H1 (cell line): ENCODE results near the gene PITPNB. TPM values are rescaled to one million over a fixed set of nuclear protein-coding genes. Genes with fewer than 3 reads are reported as not detected.

Experiments used
- CTCF ChIA-PET: fragments of 300-600 bp; sonication (Branson Sonifier 250); formaldehyde crosslinking; loops from one replicate; lab custom pipeline; 2021; ENCODE audit not compliant: partially characterized antibody; lab: Charles Lee
- POLR2A ChIA-PET: fragments of 300-600 bp; sonication (Branson Sonifier 250); formaldehyde crosslinking; loops from one replicate; lab custom pipeline; 2021; ENCODE audit warnings: inconsistent platforms; ENCODE audit not compliant: partially characterized antibody; lab: Charles Lee
- DNase-seq, 2 experiments: peaks; one replicate each; pipeline versions ENCODE4 v3.0.0 to v3.0.0-alpha.2; 2010 to 2022; ENCODE audit warnings: low spot score in 2 of 2, low read depth in 1 of 2, mixed read lengths in 1 of 2
- FAIRE-seq: peaks from 2 replicates; lab custom pipeline; 2011; peaks lifted over from hg19 to GRCh38; lab: Jason Lieb, UNC
- H2AFZ ChIP-seq: 2 replicates; pipeline ENCODE4 v1.8.1; 2012; ENCODE audit warnings: low read length, inconsistent platforms
- H2AK5ac ChIP-seq: 2 replicates; pipeline ENCODE4 v1.6.1; 2013; ENCODE audit warnings: low read depth, low read length
- H2BK120ac ChIP-seq: replicated peaks from 2 replicates; pipeline ENCODE3; 2013; ENCODE audit warnings: low read depth, low read length, inconsistent platforms
- H2BK12ac ChIP-seq: 2 replicates; pipeline ENCODE4 v1.6.1; 2013; ENCODE audit warnings: low read depth, low read length
- H2BK15ac ChIP-seq: 2 replicates; pipeline ENCODE4 v1.6.1; 2013; ENCODE audit warnings: low read length
- H2BK20ac ChIP-seq: 2 replicates; pipeline ENCODE4 v1.6.1; 2013; ENCODE audit warnings: low read length
- H2BK5ac ChIP-seq: 2 replicates; pipeline ENCODE4 v1.6.1; 2013; ENCODE audit warnings: low read depth, low read length
- H3K14ac ChIP-seq: 2 replicates; pipeline ENCODE4 v1.6.1; 2013; ENCODE audit warnings: inconsistent platforms; ENCODE audit not compliant: insufficient read length
- H3K18ac ChIP-seq: 2 replicates; pipeline ENCODE4 v1.6.1; 2013; ENCODE audit warnings: low read length; ENCODE audit errors: extremely low read depth
- H3K23ac ChIP-seq: 2 replicates; pipeline ENCODE4 v1.6.1; 2013; ENCODE audit warnings: inconsistent platforms; ENCODE audit not compliant: insufficient read length
- H3K23me2 ChIP-seq: 2 replicates; pipeline ENCODE4 v1.6.1; 2013; ENCODE audit warnings: low read depth, low read length
- H3K27ac ChIP-seq: 2 replicates; pipeline ENCODE4 v1.6.1; 2011; ENCODE audit warnings: low read depth, low read length, inconsistent platforms
- H3K27me3 ChIP-seq, 4 experiments: replicated peaks in 1 of 4; 1 replicate in 1 of 4; 2 replicates in 3 of 4; pipeline versions ENCODE4 v1.6.1 to v1.8.1; 2011 to 2013; ENCODE audit warnings: low read length in 3 of 4, mild to moderate bottlenecking in 3 of 4, inconsistent platforms in 2 of 4, mixed read lengths in 2 of 4, moderate library complexity in 1 of 4; ENCODE audit not compliant: control insufficient read depth in 3 of 4, insufficient read depth in 3 of 4; ENCODE audit errors: extremely low read depth in 1 of 4
- H3K36me3 ChIP-seq, 4 experiments: 2 replicates each; pipeline versions ENCODE4 v1.6.1 to v1.8.1; 2011 to 2013; ENCODE audit warnings: mild to moderate bottlenecking in 4 of 4, low read length in 3 of 4, moderate library complexity in 2 of 4, control low read depth in 1 of 4, inconsistent platforms in 1 of 4; ENCODE audit not compliant: insufficient read depth in 4 of 4, control insufficient read depth in 2 of 4
- H3K4ac ChIP-seq: replicated peaks from 2 replicates; pipeline ENCODE3; 2013; ENCODE audit warnings: low read length, low read depth, mixed read lengths, inconsistent platforms; ENCODE audit not compliant: insufficient read length
- H3K4me1 ChIP-seq, 4 experiments: replicated peaks in 1 of 4; 1 replicate in 1 of 4; 2 replicates in 3 of 4; pipeline versions ENCODE4 v1.6.1 to v1.8.1; 2011 to 2013; ENCODE audit warnings: low read length in 3 of 4, inconsistent platforms in 2 of 4, mixed read lengths in 1 of 4; ENCODE audit not compliant: insufficient read depth in 4 of 4, control insufficient read depth in 3 of 4
- H3K4me2 ChIP-seq, 2 experiments: 2 replicates each; pipeline versions ENCODE4 v1.6.1 to v1.8.1; 2011 to 2013; ENCODE audit warnings: low read depth in 2 of 2, low read length in 2 of 2, control low read depth in 1 of 2, inconsistent platforms in 1 of 2, mild to moderate bottlenecking in 1 of 2; ENCODE audit not compliant: insufficient read depth in 1 of 2
- H3K4me3 ChIP-seq, 4 experiments: fragments of 200-600, 300-600 bp in 1 of 4; sonication (generic), shearing (Covaris generic), sonication (Bioruptor Twin) in 1 of 4; 2 replicates each; pipeline versions ENCODE4 v1.5.1 to v1.8.1; 2011 to 2016; ENCODE audit warnings: low read length in 4 of 4, low read depth in 3 of 4, control low read depth in 2 of 4, inconsistent platforms in 2 of 4, mild to moderate bottlenecking in 2 of 4, mixed read lengths in 1 of 4, moderate library complexity in 1 of 4; ENCODE audit not compliant: insufficient read depth in 2 of 4; ENCODE audit errors: extremely low read depth in 1 of 4
- H3K56ac ChIP-seq: replicated peaks from 2 replicates; pipeline ENCODE3; 2013; ENCODE audit warnings: low read depth, mild to moderate bottlenecking, mixed read lengths, low read length, inconsistent platforms; ENCODE audit not compliant: insufficient read length
- H3K79me1 ChIP-seq: 2 replicates; pipeline ENCODE4 v1.6.1; 2013; ENCODE audit warnings: low read depth, low read length, control low read depth
- H3K79me2 ChIP-seq, 2 experiments: 2 replicates each; pipeline versions ENCODE4 v1.6.1 to v1.8.1; 2012 to 2013; ENCODE audit warnings: low read length in 2 of 2, mild to moderate bottlenecking in 2 of 2, inconsistent platforms in 1 of 2; ENCODE audit not compliant: insufficient read depth in 2 of 2, control insufficient read depth in 1 of 2
- H3K9ac ChIP-seq, 4 experiments: replicated peaks in 1 of 4; 1 replicate in 1 of 4; 2 replicates in 3 of 4; pipeline versions ENCODE4 v1.6.1 to v1.8.1; 2011 to 2013; ENCODE audit warnings: low read depth in 3 of 4, low read length in 3 of 4, control low read depth in 2 of 4, mild to moderate bottlenecking in 2 of 4, moderate library complexity in 2 of 4, inconsistent platforms in 1 of 4; ENCODE audit errors: extremely low read depth in 1 of 4
- H3K9me3 ChIP-seq, 2 experiments: 2 replicates each; pipeline versions ENCODE4 v1.6.1 to v1.8.1; 2012 to 2013; ENCODE audit warnings: mild to moderate bottlenecking in 2 of 2, moderate library complexity in 2 of 2, control low read depth in 1 of 2, inconsistent platforms in 1 of 2, low read depth in 1 of 2, low read length in 1 of 2, mixed read lengths in 1 of 2; ENCODE audit not compliant: insufficient read depth in 2 of 2
- H4K20me1 ChIP-seq, 2 experiments: replicated peaks in 1 of 2; 2 replicates each; pipeline versions ENCODE3 to v1.8.1; 2011 to 2013; ENCODE audit warnings: inconsistent platforms in 2 of 2, low read length in 2 of 2, mild to moderate bottlenecking in 1 of 2; ENCODE audit not compliant: insufficient read depth in 2 of 2, control insufficient read depth in 1 of 2
- H4K5ac ChIP-seq: 2 replicates; pipeline ENCODE4 v1.6.1; 2013; ENCODE audit warnings: low read length, low read depth, mixed read lengths, inconsistent platforms; ENCODE audit not compliant: insufficient read length
- H4K8ac ChIP-seq: 2 replicates; pipeline ENCODE4 v1.8.0; 2013; ENCODE audit warnings: mild to moderate bottlenecking, moderate library complexity, low read length, inconsistent platforms; ENCODE audit not compliant: insufficient read depth; ENCODE audit errors: extremely low read depth
- H4K91ac ChIP-seq: replicated peaks from 2 replicates; pipeline ENCODE3; 2013; ENCODE audit warnings: low read length, mixed read lengths, inconsistent platforms; ENCODE audit not compliant: insufficient read length
- EP300 ChIP-seq, 2 experiments: IDR thresholded peaks; 1 replicate in 1 of 2; 2 replicates in 1 of 2; pipeline ENCODE4 v1.6.1; 2011 to 2012; ENCODE audit warnings: low read depth in 2 of 2, low read length in 2 of 2, mild to moderate bottlenecking in 2 of 2, borderline replicate concordance in 1 of 2, inconsistent platforms in 1 of 2, moderate library complexity in 1 of 2
- MAFK ChIP-seq: IDR thresholded peaks from 2 replicates; pipeline ENCODE4 v1.6.1; 2012; ENCODE audit warnings: low read depth, mild to moderate bottlenecking, improper control_type of control experiment, low read length
- WGBS, 2 experiments: shearing (Covaris generic) in 1 of 2; methylation state at CpG; one replicate each; pipeline versions ENCODE4 v1.1.6 to v1.1.7; 2013 to 2015; ENCODE audit warnings: low lambda C conversion rate in 2 of 2, mixed read lengths in 2 of 2, inconsistent platforms in 1 of 2, low coverage in 1 of 2, missing lambda C conversion rate in 1 of 2; ENCODE audit not compliant: insufficient replicate concordance in 2 of 2, insufficient coverage in 1 of 2, insufficient read length in 1 of 2; ENCODE audit errors: extremely low coverage in 1 of 2, missing lambda C conversion rate in 1 of 2; 5-methylcytosine and 5-hydroxymethylcytosine counted together
- polyA plus RNA-seq, 7 experiments: library from polyadenylated mRNA; depleted of rRNA in 3 of 7; stranded (reverse) in 5 of 7; unstranded in 2 of 7; fragments of >200 nt in 5 of 7; fragments of 200-250 nt in 2 of 7; gene quantifications; 1 replicate in 5 of 7; 2 replicates in 1 of 7; 4 replicates in 1 of 7; pipeline versions ENCODE4 v1.2.1 to v1.2.3, GENCODE V29; 2011 to 2013; ENCODE audit warnings: missing spikeins in 2 of 7, mixed read lengths in 2 of 7
- total RNA-seq: library from RNA; stranded (reverse); fragmentation: NEBNext Ultra II Directional; extraction: Animal tissue kit (Norgen Biotek cat#: 25700); gene quantifications from 2 replicates; pipeline ENCODE4 v1.2.1, GENCODE V29; 2021

Gene PITPNB
- total and polyA plus RNA-seq, 2 of the 8 experiments (the other 6 are each of a cell fraction or from before 2014, with no cell fraction given): 24.6 to 89.3 TPM

- H3K79me2 ChIP-seq: no peaks in the 10 kb centered on the region
- H3K23ac ChIP-seq: no peak overlapping the region
- H3K23me2 ChIP-seq: peaks cover 6% of the 10 kb centered on the region
- no peak overlapping the region for H2AK5ac ChIP-seq
- no peak for TF ChIP-seq MAFK
- TF ChIP-seq EP300 (IDR thresholded peaks at IDR 0.05; ENCODE audit: borderline replicate concordance in 1 of 2, low read depth in 2 of 2, low read length in 2 of 2): no peak
- TF ChIP-seq, all 59 proteins: peak for 0
- no peak overlapping the region for H2BK120ac ChIP-seq
- H3K4ac ChIP-seq: no peak overlapping the region
- FAIRE-seq (no peak), DNase-seq (no peak)
- POLR2A ChIA-PET: interaction anchor here (0.6 to 0.8 kb wide), 2 partner anchors 10 to 346 kb away, joined by 3 read pairs; no protein-coding TSS in a partner anchor
- H3K18ac ChIP-seq: no peak overlapping the region
- H2BK20ac ChIP-seq: no peak overlapping the region
- H3K4me3 ChIP-seq: no peak overlapping the region
- no peak overlapping the region for H4K5ac ChIP-seq
- no peaks in the 10 kb centered on the region for H3K79me1 ChIP-seq
- peak overlapping the region; percentile 1; the same call in 1 of the 2 replicates for H2BK12ac ChIP-seq
- H4K8ac ChIP-seq: no peak overlapping the region
- H3K36me3 ChIP-seq: no peaks in the 10 kb centered on the region
- no peak overlapping the region for H3K27ac ChIP-seq
- no peak overlapping the region for H4K91ac ChIP-seq
- H2BK15ac ChIP-seq: peak overlapping the region; percentile 49; the same call in 1 of the 2 replicates
- CTCF ChIA-PET: interaction anchor here (0.7 to 1.0 kb wide), 4 partner anchors 69 to 394 kb away, joined by 3 to 4 read pairs (median 3); no protein-coding TSS in a partner anchor
- H2AFZ ChIP-seq: no peak overlapping the region
- 82% methylated on average over 18 of the region's 18 CpGs; no CpG with 5 or more reads in 1 of the 2 experiments for WGBS, 2 experiments
- no peak overlapping the region for H3K9ac ChIP-seq
- no peak overlapping the region for H3K4me2 ChIP-seq
- no peaks in the 10 kb centered on the region for H4K20me1 ChIP-seq
- no peak overlapping the region for H3K14ac ChIP-seq
- no peaks in the 10 kb centered on the region for H3K9me3 ChIP-seq
- no peak overlapping the region for H3K56ac ChIP-seq
- H3K27me3 ChIP-seq: peaks cover 3 to 12% (median 9%) of the 10 kb centered on the region in 4 experiments
- peaks cover 4 to 19% (median 9%) of the 10 kb centered on the region in 4 experiments for H3K4me1 ChIP-seq
- no peak overlapping the region; the same call in 1 of the 2 replicates for H2BK5ac ChIP-seq
These were observed 110.4 kb downstream of the PITPNB start for GRCh38 chr22:27808451-27809225.
